H7 (cell line): Measurements from ENCODE around the gene DNPEP. TPM values are rescaled to one million over a fixed set of nuclear protein-coding genes. Genes with fewer than 3 reads are reported as not detected.
A peak's percentile ranks its signal among the peaks of the same experiment; 100 is the strongest.

Source experiments
- DNase-seq: peaks from one replicate; pipeline ENCODE4 v3.0.0; 2012
- H3K27me3 ChIP-seq: 2 replicates; pipeline ENCODE4 v1.6.0; 2011; ENCODE audit warnings: mild to moderate bottlenecking, low read length; ENCODE audit not compliant: control insufficient read depth, insufficient read depth
- H3K36me3 ChIP-seq: replicated peaks from 2 replicates; pipeline ENCODE4 v1.5.1; 2011; ENCODE audit warnings: low read length; ENCODE audit not compliant: control insufficient read depth, insufficient read depth
- H3K4me3 ChIP-seq: 2 replicates; pipeline ENCODE4 v1.5.1; 2011; ENCODE audit warnings: low read depth, mild to moderate bottlenecking, control low read depth, low read length, moderate library complexity; ENCODE audit not compliant: insufficient read depth
- total RNA-seq: library from RNA; depleted of rRNA; stranded (reverse); fragments of >200 nt; shearing (Covaris generic); gene quantifications from 2 replicates; pipeline ENCODE4 v1.2.3, GENCODE V29; 2014

The DNPEP gene
- total RNA-seq, 1 experiment from 2014 or later, result 55.5 TPM

- Histone ChIP-seq H3K4me3 (no peak overlapping the region), H3K27me3 (no peaks in the 10 kb centered on the region), H3K36me3 (peaks cover 31% of the 10 kb centered on the region)
- no peak for DNase-seq
These were observed 6.8 kb downstream of the DNPEP start for GRCh38 chr2:219380926-219381325.

DNA sequence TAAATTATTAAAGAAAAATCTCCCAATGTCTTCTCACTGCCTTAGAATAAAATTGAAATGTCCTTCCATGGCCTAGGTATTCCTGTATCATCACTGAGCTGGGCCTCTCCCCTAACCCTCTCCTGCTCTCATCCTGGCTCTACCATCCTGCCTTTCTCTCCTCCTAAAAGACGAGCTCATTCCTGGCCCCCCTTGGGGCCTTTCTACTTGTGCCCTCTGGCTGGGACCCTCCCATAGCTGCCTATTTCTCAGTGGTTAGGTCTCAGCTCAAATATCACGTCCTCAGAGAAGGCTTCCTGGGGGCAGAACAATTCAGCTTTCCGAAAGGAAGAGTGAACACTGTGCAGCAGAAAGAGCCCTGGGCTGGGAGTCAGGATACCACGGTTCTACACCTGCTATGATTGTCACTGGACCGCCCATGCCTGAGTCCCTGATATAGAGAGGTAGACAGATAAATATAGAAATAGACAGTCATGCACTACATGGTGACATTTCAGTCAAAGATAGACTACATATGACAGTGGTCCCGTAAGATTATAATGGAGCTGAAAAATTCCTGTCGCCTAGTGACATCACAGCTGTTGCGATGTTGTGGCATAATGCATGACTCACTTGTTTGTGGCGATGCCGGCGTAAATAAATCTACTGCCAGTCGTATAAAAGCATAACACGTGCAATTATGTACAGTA is 9.4 kb downstream of the DNPEP start:
- Histone ChIP-seq H3K4me3 (no peak overlapping the region), H3K27me3 (no peaks in the 10 kb centered on the region), H3K36me3 (peaks cover 19% of the 10 kb centered on the region)
- no peak for DNase-seq

- Histone ChIP-seq H3K27me3 (no peaks in the 10 kb centered on the region), H3K36me3 (peaks cover 1% of the 10 kb centered on the region; the same call in 1 of the 2 replicates), H3K4me3 (no peak overlapping the region)
- no peak for DNase-seq
These were observed 18.3 kb downstream of the DNPEP start for GRCh38 chr2:219369447-219369861.

- H3K27me3 ChIP-seq, result no peaks in the 10 kb centered on the region
- no peak overlapping the region for H3K4me3 ChIP-seq
- no peak for DNase-seq
- no peaks in the 10 kb centered on the region for H3K36me3 ChIP-seq
These were observed 19.0 kb downstream of the DNPEP start for GRCh38 chr2:219368690-219369191.

GRCh38 chr2:219362524-219363164 is 25.1 kb downstream of the DNPEP start:
- peaks cover 28% of the 10 kb centered on the region for H3K27me3 ChIP-seq
- no peaks in the 10 kb centered on the region for H3K36me3 ChIP-seq
- DNase-seq, result no peak
- no peak overlapping the region for H3K4me3 ChIP-seq

DNA sequence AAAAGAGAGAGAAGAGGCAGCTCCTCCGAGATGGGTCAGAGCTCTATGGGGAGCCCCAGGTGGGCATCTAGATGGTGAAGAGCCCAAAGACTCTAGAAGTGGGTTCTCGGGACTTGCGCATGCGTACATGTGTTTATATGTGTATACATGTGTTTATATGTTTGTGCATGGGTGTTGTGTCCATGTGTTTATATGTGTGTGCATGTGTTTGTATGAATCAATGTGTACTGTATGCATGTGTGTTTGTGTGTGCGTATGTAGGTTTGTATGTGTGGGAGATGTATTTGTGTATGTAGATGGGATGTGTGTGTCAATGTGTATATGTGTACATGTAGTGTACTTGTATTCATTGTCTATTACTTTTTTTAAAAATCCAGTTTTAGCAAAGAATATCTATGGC is 25.6 kb downstream of the DNPEP start:
- no peak overlapping the region for H3K4me3 ChIP-seq
- peaks cover 32% of the 10 kb centered on the region for H3K27me3 ChIP-seq
- DNase-seq, result no peak
- H3K36me3 ChIP-seq, result no peaks in the 10 kb centered on the region

- DNase-seq, result peak; percentile 85
- peak overlapping the region; percentile 40 for H3K4me3 ChIP-seq
- H3K27me3 ChIP-seq, result peaks cover 44% of the 10 kb centered on the region
- H3K36me3 ChIP-seq, result no peaks in the 10 kb centered on the region
These were observed 29.3 kb downstream of the DNPEP start for GRCh38 chr2:219358170-219359075.

DNA sequence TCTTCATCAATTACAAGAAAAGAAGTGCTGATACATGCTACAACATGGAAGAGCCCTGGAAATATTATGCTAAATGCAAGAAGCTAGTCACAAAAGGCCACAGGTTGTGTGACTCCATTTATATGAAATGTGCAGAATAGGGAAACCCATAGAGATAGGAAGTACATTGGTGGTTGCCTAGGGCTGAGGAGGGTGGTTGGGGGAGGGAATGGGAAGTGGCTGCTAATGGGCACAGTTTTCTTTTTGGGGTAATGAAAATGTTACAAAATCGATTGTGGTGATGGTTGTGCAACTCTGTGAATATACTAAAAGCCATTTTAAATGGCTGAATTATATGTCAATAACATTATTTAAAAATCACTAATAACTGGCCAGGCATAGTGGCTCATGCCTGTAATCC is 30.9 kb downstream of the DNPEP start:
- no peak overlapping the region for H3K4me3 ChIP-seq
- H3K27me3 ChIP-seq, result peaks cover 44% of the 10 kb centered on the region
- no peaks in the 10 kb centered on the region for H3K36me3 ChIP-seq

GRCh38 chr2:219354582-219354981 is 33.1 kb downstream of the DNPEP start:
- Histone ChIP-seq H3K36me3 (no peaks in the 10 kb centered on the region), H3K27me3 (peaks cover 35% of the 10 kb centered on the region), H3K4me3 (no peak overlapping the region)
- no peak for DNase-seq

More for the DNA sequence above, 30.9 kb downstream of the DNPEP start:
- no peak for DNase-seq

DNA sequence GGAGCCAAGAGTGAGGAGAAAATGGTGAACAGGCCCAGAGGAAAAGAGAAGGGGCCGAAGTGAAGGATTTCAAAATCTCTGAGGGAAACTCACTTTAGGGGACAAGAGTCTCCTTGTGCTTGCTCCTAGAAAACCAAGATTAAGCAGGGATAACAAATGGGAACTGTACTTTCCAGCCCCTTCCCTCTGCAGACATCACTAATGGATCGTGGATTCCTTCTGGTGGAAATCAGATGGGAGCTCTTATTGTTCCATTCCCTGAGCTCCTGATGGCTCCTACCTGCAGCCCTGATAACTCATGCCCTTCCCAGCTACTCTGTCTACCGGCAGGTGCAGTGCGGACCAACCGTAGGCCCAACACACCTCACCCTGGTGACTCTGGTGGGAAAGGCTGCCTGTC is 34.6 kb downstream of the DNPEP start:
- H3K27me3 ChIP-seq, result peaks cover 21% of the 10 kb centered on the region
- no peaks in the 10 kb centered on the region for H3K36me3 ChIP-seq
- no peak overlapping the region for H3K4me3 ChIP-seq
- DNase-seq, result no peak

DNA sequence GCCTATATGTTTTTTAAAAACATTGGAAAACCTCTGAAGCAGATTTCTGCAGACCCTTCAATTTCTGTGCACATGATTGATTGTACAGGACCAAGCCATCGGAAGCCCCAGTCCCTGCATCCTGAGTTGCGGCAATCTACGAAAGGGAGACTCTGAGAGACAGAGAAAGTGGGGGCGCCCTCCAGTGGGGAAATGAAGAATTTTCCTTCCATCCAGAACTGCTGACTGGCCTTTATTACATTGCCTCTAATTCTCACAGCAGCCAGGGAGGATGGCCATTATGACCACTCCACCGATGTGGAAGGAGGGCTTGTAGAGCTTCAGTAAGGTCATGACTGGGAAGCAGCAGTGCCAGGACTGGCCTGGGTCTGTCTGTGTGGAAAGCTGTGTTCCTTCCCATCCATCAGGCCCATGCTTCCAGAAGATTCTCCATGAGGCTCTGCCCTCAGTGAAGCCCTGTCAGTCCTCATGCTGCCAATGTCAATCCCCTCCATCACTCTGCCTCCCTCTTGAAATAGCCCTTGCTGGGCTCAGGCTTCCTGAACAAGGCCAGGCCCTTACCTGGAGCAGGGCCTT is 35.2 kb downstream of the DNPEP start:
- Histone ChIP-seq H3K4me3 (no peak overlapping the region), H3K27me3 (peaks cover 15% of the 10 kb centered on the region), H3K36me3 (no peaks in the 10 kb centered on the region)
- peak; percentile 84 for DNase-seq

- peaks cover 7% of the 10 kb centered on the region for H3K27me3 ChIP-seq
- DNase-seq, result peak; percentile 50
- H3K4me3 ChIP-seq, result no peak overlapping the region
- H3K36me3 ChIP-seq, result no peaks in the 10 kb centered on the region
These were observed 36.9 kb downstream of the DNPEP start for GRCh38 chr2:219350710-219351221.

- Histone ChIP-seq H3K4me3 (no peak overlapping the region), H3K27me3 (peaks cover 6% of the 10 kb centered on the region), H3K36me3 (no peaks in the 10 kb centered on the region)
- no peak for DNase-seq
These were observed 37.5 kb downstream of the DNPEP start for GRCh38 chr2:219350215-219350614.
